GM21723 (cell line): ENCODE measurements around the gene CORIN.

Experiments
- ATAC-seq: cut with Tn5 transposase; IDR thresholded peaks from one replicate; pipeline ENCODE4 v1.9.1; 2021; ENCODE audit warnings: mild to moderate bottlenecking, moderate library complexity; ENCODE audit not compliant: unreplicated experiment

Gene CORIN

GRCh38 chr4:47837908-47838294 is at the start of gene CORIN:
Gene CORIN, minus strand, starts transcription at chr4:47838067. Its CDS starts 118 bp downstream, at chr4:47837949.
- ATAC-seq: no peak

GRCh38 chr4:47882228-47882627 is 44.4 kb upstream of the CORIN start:
- no peak for ATAC-seq

GRCh38 chr4:47879458-47879857 is 41.6 kb upstream of the CORIN start:
- no peak for ATAC-seq

- no peak for ATAC-seq
Measured at GRCh38 chr4:47876784-47877546, 39.1 kb upstream of the CORIN start.

GRCh38 chr4:47876310-47876709 is 38.4 kb upstream of the CORIN start:
- ATAC-seq: no peak

- ATAC-seq: no peak
Measured at GRCh38 chr4:47873877-47874541, 36.1 kb upstream of the CORIN start.

- ATAC-seq: no peak
Measured at GRCh38 chr4:47863486-47863885, 25.6 kb upstream of the CORIN start.

- ATAC-seq: no peak
Measured at GRCh38 chr4:47862297-47862696, 24.4 kb upstream of the CORIN start.

- no peak for ATAC-seq
Measured at GRCh38 chr4:47860305-47860704, 22.4 kb upstream of the CORIN start.

- no peak for ATAC-seq
Measured at GRCh38 chr4:47858006-47858405, 20.1 kb upstream of the CORIN start.

- no peak for ATAC-seq
Measured at GRCh38 chr4:47856713-47857112, 18.8 kb upstream of the CORIN start.

- no peak for ATAC-seq
Measured at GRCh38 chr4:47855350-47855749, 17.5 kb upstream of the CORIN start.

GRCh38 chr4:47852136-47852535 is 14.3 kb upstream of the CORIN start:
- ATAC-seq: no peak

- no peak for ATAC-seq
Measured at GRCh38 chr4:47849466-47849865, 11.6 kb upstream of the CORIN start.

- ATAC-seq: no peak
Measured at GRCh38 chr4:47848041-47848440, 10.2 kb upstream of the CORIN start.

GRCh38 chr4:47842985-47843384 is 5.1 kb upstream of the CORIN start:
- no peak for ATAC-seq

GRCh38 chr4:47840291-47840690 is 2.4 kb upstream of the CORIN start:
- no peak for ATAC-seq

- ATAC-seq: peak; percentile 74
Measured at GRCh38 chr4:47839259-47839658, 1.4 kb upstream of the CORIN start.

GRCh38 chr4:47838445-47838844 is 578 bp upstream of the CORIN start:
- ATAC-seq: no peak

- ATAC-seq: peak; percentile 64
Measured at GRCh38 chr4:47837094-47837907, 566 bp downstream of the CORIN start.

GRCh38 chr4:47836641-47837093 is 1.2 kb downstream of the CORIN start:
- ATAC-seq: peak; percentile 67

GRCh38 chr4:47835494-47835893 is 2.4 kb downstream of the CORIN start:
- no peak for ATAC-seq
